Cardiac muscle cell (in vitro differentiated cells and primary cell): ENCODE data around the gene GBP5. TPM values are rescaled to one million over a fixed set of nuclear protein-coding genes. Genes with fewer than 3 reads are reported as not detected.
A peak's percentile ranks its signal among the peaks of the same experiment; 100 is the strongest.

ENCODE experiments used
- DNase-seq, 2 donors: peaks; one replicate each; pipeline versions ENCODE4 v3.0.0 to v3.0.0-alpha.2; 2010 to 2017; ENCODE audit warnings: low read depth in 1 of 2, low spot score in 1 of 2
- H3K27ac ChIP-seq: fragments of 200-600 bp; sonication (generic); 2 replicates; pipeline ENCODE4 v1.5.1; 2016
- H3K27me3 ChIP-seq: fragments of 200-600 bp; sonication (generic); 2 replicates; pipeline ENCODE4 v1.6.0; 2016; ENCODE audit warnings: control low read depth
- H3K36me3 ChIP-seq: fragments of 200-600 bp; sonication (generic); 2 replicates; pipeline ENCODE4 v1.5.1; 2016; ENCODE audit warnings: control low read depth
- H3K4me1 ChIP-seq: fragments of 200-600 bp; sonication (generic); 2 replicates; pipeline ENCODE4 v1.8.1; 2017; ENCODE audit warnings: low read depth, mild to moderate bottlenecking, mixed run types
- H3K4me3 ChIP-seq: fragments of 200-600 bp; sonication (generic); 2 replicates; pipeline ENCODE4 v1.5.1; 2016; ENCODE audit warnings: mild to moderate bottlenecking
- H3K9me3 ChIP-seq: fragments of 200-600 bp; sonication (generic); 2 replicates; pipeline ENCODE4 v1.5.1; 2017; ENCODE audit warnings: low read depth, mild to moderate bottlenecking, control low read depth
- CTCF ChIP-seq: IDR thresholded peaks from 2 replicates; pipeline ENCODE4 v1.5.1; 2012; ENCODE audit warnings: low read depth, mild to moderate bottlenecking, low read length
- polyA plus RNA-seq: library from polyadenylated mRNA; unstranded; fragments of >200 nt; fragmentation: Nextera tagmentation; extraction: Ambion mirVana; gene quantifications from 2 replicates; pipeline ENCODE4 v1.2.1, GENCODE V29; 2016
- total RNA-seq: library from RNA; depleted of rRNA; stranded (reverse); fragments of >200 nt; gene quantifications from 2 replicates; pipeline ENCODE4 v1.2.3, GENCODE V29; 2016

Gene GBP5
- total and polyA plus RNA-seq, 2 experiments from 2014 or later = 0.24 to 0.29 TPM

- H3K4me3 ChIP-seq = no peak overlapping the region
- H3K36me3 ChIP-seq = no peaks in the 10 kb centered on the region
- no peak for TF ChIP-seq CTCF
- H3K27me3 ChIP-seq = no peaks in the 10 kb centered on the region
- H3K9me3 ChIP-seq = no peaks in the 10 kb centered on the region
- peak in 1 of 2 donors; percentile 23 for DNase-seq
- no peaks in the 10 kb centered on the region for H3K4me1 ChIP-seq
- H3K27ac ChIP-seq = no peak overlapping the region
Observed at GRCh38 chr1:89276690-89277089, 4.0 kb upstream of the GBP5 start.

GRCh38 chr1:89274411-89274857, 1.8 kb upstream of the GBP5 start:
- no peak overlapping the region for H3K4me3 ChIP-seq
- no peak for TF ChIP-seq CTCF
- no peaks in the 10 kb centered on the region for H3K9me3 ChIP-seq
- H3K27ac ChIP-seq = no peak overlapping the region
- H3K36me3 ChIP-seq = no peaks in the 10 kb centered on the region
- H3K4me1 ChIP-seq = no peaks in the 10 kb centered on the region
- no peaks in the 10 kb centered on the region for H3K27me3 ChIP-seq
- DNase-seq = peak in 1 of 2 donors; percentile 93

GRCh38 chr1:89273324-89273778, 691 bp upstream of the GBP5 start:
- Histone ChIP-seq H3K9me3 (no peaks in the 10 kb centered on the region), H3K4me1 (no peaks in the 10 kb centered on the region)
- TF ChIP-seq CTCF = no peak

GRCh38 chr1:89271341-89272015, 1.2 kb downstream of the GBP5 start:
- DNase-seq = peak in 1 of 2 donors; percentile 78
- Histone ChIP-seq H3K4me3 (no peak overlapping the region), H3K27ac (no peak overlapping the region), H3K9me3 (no peaks in the 10 kb centered on the region), H3K4me1 (peaks cover 6% of the 10 kb centered on the region), H3K27me3 (no peaks in the 10 kb centered on the region), H3K36me3 (no peaks in the 10 kb centered on the region)
- TF ChIP-seq CTCF = no peak

More at GRCh38 chr1:89273324-89273778, 691 bp upstream of the GBP5 start:
- no peak for DNase-seq
- H3K27ac ChIP-seq = no peak overlapping the region
- H3K27me3 ChIP-seq = no peaks in the 10 kb centered on the region
- H3K36me3 ChIP-seq = no peaks in the 10 kb centered on the region
- H3K4me3 ChIP-seq = no peak overlapping the region

GRCh38 chr1:89270423-89270822, 2.2 kb downstream of the GBP5 start:
- no peak for TF ChIP-seq CTCF
- DNase-seq = no peak
- Histone ChIP-seq H3K4me1 (peaks cover 6% of the 10 kb centered on the region), H3K4me3 (no peak overlapping the region), H3K9me3 (no peaks in the 10 kb centered on the region), H3K36me3 (no peaks in the 10 kb centered on the region), H3K27me3 (no peaks in the 10 kb centered on the region), H3K27ac (no peak overlapping the region)
